Osteocyte (in vitro differentiated cells): ENCODE results near the gene SLC39A11. TPM values are rescaled to one million over a fixed set of nuclear protein-coding genes. Genes with fewer than 3 reads are reported as not detected.

Experiments
- DNase-seq: peaks from one replicate; pipeline ENCODE4 v3.0.0; 2021; ENCODE audit warnings: mixed read lengths; ENCODE audit not compliant: unreplicated experiment; ENCODE audit errors: extremely low spot score
- H3K27ac Mint-ChIP-seq: one replicate; pipeline ENCODE4 v1.8.0; 2021; ENCODE audit warnings: mild to moderate bottlenecking, mixed read lengths; ENCODE audit not compliant: unreplicated experiment
- H3K27me3 Mint-ChIP-seq: one replicate; pipeline ENCODE4 v1.8.0; 2021; ENCODE audit warnings: mixed read lengths; ENCODE audit not compliant: unreplicated experiment
- H3K36me3 Mint-ChIP-seq: one replicate; pipeline ENCODE4 v1.8.0; 2021; ENCODE audit warnings: mixed read lengths; ENCODE audit not compliant: unreplicated experiment
- H3K4me1 Mint-ChIP-seq: one replicate; pipeline ENCODE4 v1.8.0; 2021; ENCODE audit warnings: mixed read lengths; ENCODE audit not compliant: unreplicated experiment
- H3K4me3 Mint-ChIP-seq: one replicate; pipeline ENCODE4 v1.8.0; 2021; ENCODE audit warnings: mild to moderate bottlenecking, moderate library complexity, mixed read lengths; ENCODE audit not compliant: unreplicated experiment
- H3K9me3 Mint-ChIP-seq: one replicate; pipeline ENCODE4 v1.8.0; 2021; ENCODE audit warnings: mixed read lengths; ENCODE audit not compliant: unreplicated experiment
- total RNA-seq: library from RNA; stranded (reverse); gene quantifications from 2 replicates; pipeline ENCODE4 v1.2.1, GENCODE V29; 2021
- TF ChIP-seq, protein P1 (sequence below): fragments of 200-600 bp; sonication (generic); IDR thresholded peaks from 2 replicates; pipeline ENCODE4 v1.5.0; 2021; ENCODE audit warnings: antibody characterized with exemption, mild to moderate bottlenecking, moderate library complexity

The SLC39A11 gene
- total RNA-seq, 1 donor from 2014 or later = 50.2 TPM

- no peak for DNase-seq
- peaks cover 30% of the 10 kb centered on the region for H3K4me1 Mint-ChIP-seq
- no peak overlapping the region for H3K27ac Mint-ChIP-seq
- no peaks in the 10 kb centered on the region for H3K27me3 Mint-ChIP-seq
- H3K36me3 Mint-ChIP-seq = no peaks in the 10 kb centered on the region
- TF ChIP-seq, protein P1, sequence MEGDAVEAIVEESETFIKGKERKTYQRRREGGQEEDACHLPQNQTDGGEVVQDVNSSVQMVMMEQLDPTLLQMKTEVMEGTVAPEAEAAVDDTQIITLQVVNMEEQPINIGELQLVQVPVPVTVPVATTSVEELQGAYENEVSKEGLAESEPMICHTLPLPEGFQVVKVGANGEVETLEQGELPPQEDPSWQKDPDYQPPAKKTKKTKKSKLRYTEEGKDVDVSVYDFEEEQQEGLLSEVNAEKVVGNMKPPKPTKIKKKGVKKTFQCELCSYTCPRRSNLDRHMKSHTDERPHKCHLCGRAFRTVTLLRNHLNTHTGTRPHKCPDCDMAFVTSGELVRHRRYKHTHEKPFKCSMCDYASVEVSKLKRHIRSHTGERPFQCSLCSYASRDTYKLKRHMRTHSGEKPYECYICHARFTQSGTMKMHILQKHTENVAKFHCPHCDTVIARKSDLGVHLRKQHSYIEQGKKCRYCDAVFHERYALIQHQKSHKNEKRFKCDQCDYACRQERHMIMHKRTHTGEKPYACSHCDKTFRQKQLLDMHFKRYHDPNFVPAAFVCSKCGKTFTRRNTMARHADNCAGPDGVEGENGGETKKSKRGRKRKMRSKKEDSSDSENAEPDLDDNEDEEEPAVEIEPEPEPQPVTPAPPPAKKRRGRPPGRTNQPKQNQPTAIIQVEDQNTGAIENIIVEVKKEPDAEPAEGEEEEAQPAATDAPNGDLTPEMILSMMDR = no peak
- H3K9me3 Mint-ChIP-seq = peaks cover 4% of the 10 kb centered on the region
- no peak overlapping the region for H3K4me3 Mint-ChIP-seq
These were observed 476.0 kb downstream of the SLC39A11 start for GRCh38 chr17:72616447-72616846.

DNA sequence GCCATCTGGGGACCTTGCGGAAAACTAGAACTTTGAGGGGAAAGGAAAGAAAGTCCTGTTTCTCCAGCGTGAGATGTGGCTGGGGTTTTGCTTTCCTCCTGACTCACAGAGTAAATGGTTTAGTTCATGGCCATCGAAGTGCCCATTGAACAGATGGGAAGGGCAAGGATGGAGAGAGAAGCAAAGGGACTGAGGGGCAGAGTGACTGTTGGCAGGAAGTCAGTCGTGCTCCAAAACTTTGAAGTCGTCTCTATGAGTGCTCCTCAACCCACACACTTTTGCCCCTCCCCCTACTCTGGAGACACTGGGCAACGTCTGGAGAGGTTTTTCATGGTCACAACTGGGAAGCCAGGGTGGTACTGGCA is 476.9 kb downstream of the SLC39A11 start:
- Mint-ChIP-seq H3K27me3 (no peaks in the 10 kb centered on the region), H3K4me3 (no peak overlapping the region)

DNA sequence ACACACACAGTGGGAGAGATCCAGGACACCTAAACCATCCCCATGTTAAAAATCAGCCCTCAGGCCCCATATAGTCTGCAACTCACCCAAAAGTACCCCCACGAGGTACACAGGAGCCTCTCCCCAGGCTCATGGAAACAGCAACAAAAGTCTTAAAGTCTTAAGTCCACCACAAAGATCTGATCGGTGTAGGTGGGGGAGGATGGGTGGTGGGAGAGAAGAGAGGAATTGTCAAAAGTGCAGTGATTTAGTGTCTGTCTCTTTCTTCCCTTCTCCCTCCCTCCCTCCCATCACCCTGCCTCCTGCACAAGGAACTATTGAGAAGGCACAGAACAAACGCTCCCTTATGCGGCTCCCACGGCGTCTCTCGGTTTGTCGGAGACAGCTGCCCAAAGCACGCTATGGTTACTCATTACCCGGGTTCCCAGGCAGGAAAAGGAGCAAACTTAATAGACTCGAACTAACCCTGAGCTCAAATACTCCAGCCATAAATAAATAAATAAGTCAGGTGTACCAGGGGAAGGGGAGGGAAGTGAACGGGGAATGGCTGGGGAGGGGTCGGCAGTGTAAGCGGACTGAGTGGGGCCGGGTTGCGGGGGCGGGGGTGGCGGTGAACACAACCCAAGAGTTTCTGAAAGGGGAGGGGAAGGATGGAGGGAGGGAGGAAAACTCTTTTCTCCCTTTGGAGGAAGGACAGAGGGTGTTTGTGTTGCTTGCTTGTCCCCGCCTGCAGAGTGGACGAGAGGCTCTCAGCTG is 477.4 kb downstream of the SLC39A11 start:
- Mint-ChIP-seq H3K27me3 (no peaks in the 10 kb centered on the region), H3K9me3 (no peaks in the 10 kb centered on the region), H3K36me3 (no peaks in the 10 kb centered on the region), H3K4me1 (peaks cover 33% of the 10 kb centered on the region), H3K4me3 (peak overlapping the region; percentile 18), H3K27ac (peak overlapping the region; percentile 78)
- TF ChIP-seq, protein P1 = no peak
- DNase-seq = no peak

More for the DNA sequence above, 476.9 kb downstream of the SLC39A11 start:
- DNase-seq = no peak
- TF ChIP-seq, protein P1 = no peak
- Mint-ChIP-seq H3K27ac (peak overlapping the region; percentile 78), H3K4me1 (peaks cover 33% of the 10 kb centered on the region), H3K9me3 (peaks cover 4% of the 10 kb centered on the region), H3K36me3 (no peaks in the 10 kb centered on the region)

DNA sequence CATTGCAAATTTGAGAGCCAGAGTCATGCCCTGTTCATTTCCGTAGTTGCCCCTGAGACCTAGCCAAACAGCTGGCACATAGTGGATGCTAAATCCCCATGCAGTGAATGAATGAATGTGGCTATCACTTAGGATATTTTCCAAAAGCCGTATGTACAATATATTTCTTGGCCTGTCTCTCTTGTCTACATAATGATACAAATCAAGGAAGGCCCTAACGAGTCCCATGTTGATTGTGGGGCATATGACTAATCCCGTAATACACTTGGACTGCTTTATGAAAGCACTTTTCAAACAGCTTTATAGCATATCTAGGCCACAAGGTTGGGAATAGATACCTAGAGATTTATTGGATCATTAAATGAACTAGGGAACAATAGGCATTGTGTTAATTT is 478.0 kb downstream of the SLC39A11 start:
- peaks cover 33% of the 10 kb centered on the region for H3K4me1 Mint-ChIP-seq
- DNase-seq = no peak
- H3K4me3 Mint-ChIP-seq = no peak overlapping the region
- TF ChIP-seq, protein P1 = no peak
- H3K9me3 Mint-ChIP-seq = no peaks in the 10 kb centered on the region
- no peaks in the 10 kb centered on the region for H3K27me3 Mint-ChIP-seq
- no peaks in the 10 kb centered on the region for H3K36me3 Mint-ChIP-seq
- peak overlapping the region; percentile 78 for H3K27ac Mint-ChIP-seq

DNA sequence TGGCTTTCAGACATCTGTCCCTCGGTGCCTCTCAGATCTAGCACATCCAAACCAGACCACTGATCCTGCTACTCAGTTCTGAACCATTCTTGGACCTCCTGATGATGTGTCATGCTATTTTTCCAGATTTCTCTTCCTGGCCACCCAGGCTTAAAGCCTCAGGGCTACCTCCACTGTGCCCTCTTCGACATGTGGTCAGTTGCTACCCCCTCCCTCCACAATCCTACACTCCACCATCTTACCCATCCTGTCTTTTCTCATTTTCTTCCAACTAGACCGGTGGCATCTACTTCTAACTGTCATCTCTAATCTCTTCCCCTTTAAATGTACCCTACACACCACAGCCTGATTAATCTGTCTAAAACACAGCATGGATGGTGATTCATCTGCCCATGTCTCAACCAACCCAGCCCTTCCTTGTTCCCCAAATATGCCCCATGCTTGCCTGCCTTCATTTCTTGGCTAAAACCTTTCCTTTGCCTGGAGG is 478.6 kb downstream of the SLC39A11 start:
- no peaks in the 10 kb centered on the region for H3K9me3 Mint-ChIP-seq
- peaks cover 33% of the 10 kb centered on the region for H3K4me1 Mint-ChIP-seq
- TF ChIP-seq, protein P1 = no peak
- no peaks in the 10 kb centered on the region for H3K27me3 Mint-ChIP-seq
- no peak overlapping the region for H3K4me3 Mint-ChIP-seq
- DNase-seq = no peak
- peak overlapping the region; percentile 78 for H3K27ac Mint-ChIP-seq
- H3K36me3 Mint-ChIP-seq = no peaks in the 10 kb centered on the region
